Measurements from ENCODE around the gene RAB31.

DNA sequence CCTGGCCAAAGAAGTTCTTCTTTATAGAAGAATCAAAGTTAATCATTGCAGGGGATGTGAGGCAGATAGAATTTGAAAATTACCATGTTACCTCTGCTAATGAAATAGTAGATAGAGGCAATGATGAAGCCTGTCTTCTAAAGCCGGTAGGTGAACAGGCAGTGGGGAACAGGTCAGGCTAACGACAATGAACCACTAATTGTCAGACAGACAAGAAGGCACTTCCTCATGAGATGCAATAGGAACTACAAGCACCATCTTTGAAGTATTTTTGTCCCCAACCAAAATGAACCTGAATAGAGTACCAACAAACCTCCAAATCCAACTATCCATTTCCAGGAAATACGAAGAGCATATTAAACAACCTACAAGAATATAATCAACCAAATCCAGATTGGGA is 41.6 kb upstream of the RAB31 start:
- TF ChIP-seq, protein P1, sequence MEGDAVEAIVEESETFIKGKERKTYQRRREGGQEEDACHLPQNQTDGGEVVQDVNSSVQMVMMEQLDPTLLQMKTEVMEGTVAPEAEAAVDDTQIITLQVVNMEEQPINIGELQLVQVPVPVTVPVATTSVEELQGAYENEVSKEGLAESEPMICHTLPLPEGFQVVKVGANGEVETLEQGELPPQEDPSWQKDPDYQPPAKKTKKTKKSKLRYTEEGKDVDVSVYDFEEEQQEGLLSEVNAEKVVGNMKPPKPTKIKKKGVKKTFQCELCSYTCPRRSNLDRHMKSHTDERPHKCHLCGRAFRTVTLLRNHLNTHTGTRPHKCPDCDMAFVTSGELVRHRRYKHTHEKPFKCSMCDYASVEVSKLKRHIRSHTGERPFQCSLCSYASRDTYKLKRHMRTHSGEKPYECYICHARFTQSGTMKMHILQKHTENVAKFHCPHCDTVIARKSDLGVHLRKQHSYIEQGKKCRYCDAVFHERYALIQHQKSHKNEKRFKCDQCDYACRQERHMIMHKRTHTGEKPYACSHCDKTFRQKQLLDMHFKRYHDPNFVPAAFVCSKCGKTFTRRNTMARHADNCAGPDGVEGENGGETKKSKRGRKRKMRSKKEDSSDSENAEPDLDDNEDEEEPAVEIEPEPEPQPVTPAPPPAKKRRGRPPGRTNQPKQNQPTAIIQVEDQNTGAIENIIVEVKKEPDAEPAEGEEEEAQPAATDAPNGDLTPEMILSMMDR (IDR thresholded peaks at IDR 0.05; ENCODE audit: poor library complexity, severe bottlenecking) = no peak
- no peak for TF ChIP-seq RAD21 (conservative IDR thresholded peaks at IDR 0.05)
- TF ChIP-seq TAF1 (IDR thresholded peaks at IDR 0.05; ENCODE audit: low read depth) = no peak
- TF ChIP-seq EZH2 (IDR thresholded peaks at IDR 0.05; ENCODE audit: borderline replicate concordance, insufficient read depth, low read length, poor library complexity, severe bottlenecking) = no peak
- TF ChIP-seq POLR2AphosphoS5 (IDR thresholded peaks at IDR 0.05) = no peak
- no peak for TF ChIP-seq SMC3 (conservative IDR thresholded peaks at IDR 0.05; ENCODE audit: poor library complexity)

All from neural cell (in vitro differentiated cells).